NCI-H2107 treated with DMSO at 0.1 percent for 48 hours (cell line): ENCODE measurements around the gene DPYD.

Experiments
- DNase-seq: peaks from one replicate; lab custom pipeline; 2025; ENCODE audit not compliant: unreplicated experiment; lab: John Stamatoyannopoulos, UW

The DPYD gene

GRCh38 chr1:97721221-97721620 lies 199.6 kb downstream of the DPYD start:
- DNase-seq: no peak

GRCh38 chr1:97712980-97713379 lies 207.9 kb downstream of the DPYD start:
- no peak for DNase-seq

DNA sequence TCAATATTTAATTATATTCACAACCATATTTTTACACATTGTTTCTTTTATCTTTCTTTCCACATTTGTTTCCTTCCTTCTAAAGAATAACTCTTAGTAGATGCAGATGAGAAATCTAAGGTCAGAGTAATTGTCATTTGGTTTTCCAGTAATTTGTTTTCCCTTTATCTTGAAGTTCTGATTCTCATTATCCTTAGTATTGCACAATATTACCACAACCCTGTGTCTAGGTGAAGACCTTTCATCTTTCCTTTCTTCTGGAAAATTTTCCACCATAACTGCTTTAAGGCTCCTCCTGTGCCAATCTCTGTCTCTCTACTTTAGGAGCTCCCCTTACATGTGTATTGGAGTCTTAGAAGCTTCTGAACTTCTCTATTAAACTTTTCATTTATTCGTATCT lies 209.0 kb downstream of the DPYD start:
- DNase-seq: no peak

DNA sequence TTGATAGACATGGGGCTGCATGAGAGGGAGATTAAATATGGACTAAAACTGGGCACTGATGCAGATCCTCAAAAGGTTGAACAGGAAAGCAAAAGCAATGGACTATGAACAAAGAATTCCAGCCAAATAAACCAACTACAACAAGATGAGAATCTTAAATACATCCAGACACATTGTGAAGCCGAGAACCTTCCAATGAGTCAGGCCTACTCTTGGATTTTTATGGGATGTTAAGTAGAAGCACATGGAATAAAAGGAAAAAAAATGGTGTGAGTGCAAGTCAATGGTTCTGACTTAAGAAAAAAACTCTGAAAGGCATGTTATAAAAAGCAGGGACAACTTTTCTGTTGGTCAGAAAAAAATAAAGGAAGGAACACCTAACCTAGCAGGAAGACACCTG lies 227.2 kb downstream of the DPYD start:
- no peak for DNase-seq

DNA sequence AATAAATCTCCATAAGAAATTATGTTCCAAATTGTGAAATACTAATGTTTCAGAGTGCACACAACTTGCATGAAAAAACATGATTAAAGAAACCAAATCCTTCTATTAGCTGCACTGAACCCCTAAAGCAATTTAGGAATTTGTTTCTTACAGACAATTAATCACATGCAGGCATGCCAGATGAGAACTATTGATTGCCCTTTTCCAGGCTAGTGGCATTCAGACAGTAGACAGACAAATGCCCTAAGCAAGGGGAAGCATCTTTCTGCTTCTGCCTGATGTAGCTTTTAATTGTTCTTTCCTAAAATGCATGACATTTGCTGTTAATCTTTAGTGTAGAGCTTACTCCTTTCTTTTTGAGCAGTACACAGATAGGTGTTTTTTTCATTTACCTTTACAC lies 229.5 kb downstream of the DPYD start:
- DNase-seq: no peak

- DNase-seq: no peak
Measured at GRCh38 chr1:97685360-97685759, 235.5 kb downstream of the DPYD start.

- peak; percentile 75 for DNase-seq
Measured at GRCh38 chr1:97680894-97681293, 239.9 kb downstream of the DPYD start.

GRCh38 chr1:97680470-97680869 lies 240.4 kb downstream of the DPYD start:
- DNase-seq: no peak

DNA sequence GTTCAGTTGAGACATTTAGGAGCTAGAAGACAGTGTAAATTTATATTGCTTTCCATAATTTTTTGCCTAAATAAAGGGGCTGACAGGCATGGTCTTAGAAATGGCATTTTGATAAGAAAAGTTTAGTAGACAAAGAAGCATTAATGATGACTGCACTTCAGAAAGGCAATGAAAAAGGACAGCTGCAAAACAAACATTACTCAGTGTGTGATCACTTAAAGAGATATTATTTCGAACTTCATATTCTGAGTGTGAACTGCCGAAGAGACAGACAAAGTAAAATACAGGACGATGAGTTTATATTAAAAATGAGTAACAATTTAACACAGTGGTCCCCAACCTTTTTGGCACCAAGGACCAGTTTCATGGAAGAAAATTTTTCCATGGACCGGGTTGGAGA lies 243.1 kb downstream of the DPYD start:
- DNase-seq: no peak

DNA sequence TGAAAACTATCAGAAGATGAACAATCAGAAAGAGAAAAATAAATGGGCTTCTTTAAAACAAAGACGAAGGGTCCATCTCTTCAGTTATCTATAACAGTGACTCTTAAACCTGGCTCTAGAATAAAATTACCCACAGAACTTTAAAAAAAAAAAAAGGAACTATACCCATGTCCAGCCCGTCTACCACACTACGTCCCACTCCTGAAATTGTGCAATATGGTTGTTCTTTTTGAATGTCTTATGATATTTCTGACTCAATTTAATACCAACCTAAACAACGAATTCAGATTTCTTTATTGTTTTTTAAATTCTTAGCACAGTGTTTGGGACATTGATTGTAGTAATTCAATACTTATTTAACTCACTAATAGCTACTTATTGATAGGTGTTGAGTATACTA lies 246.3 kb downstream of the DPYD start:
- no peak for DNase-seq

DNA sequence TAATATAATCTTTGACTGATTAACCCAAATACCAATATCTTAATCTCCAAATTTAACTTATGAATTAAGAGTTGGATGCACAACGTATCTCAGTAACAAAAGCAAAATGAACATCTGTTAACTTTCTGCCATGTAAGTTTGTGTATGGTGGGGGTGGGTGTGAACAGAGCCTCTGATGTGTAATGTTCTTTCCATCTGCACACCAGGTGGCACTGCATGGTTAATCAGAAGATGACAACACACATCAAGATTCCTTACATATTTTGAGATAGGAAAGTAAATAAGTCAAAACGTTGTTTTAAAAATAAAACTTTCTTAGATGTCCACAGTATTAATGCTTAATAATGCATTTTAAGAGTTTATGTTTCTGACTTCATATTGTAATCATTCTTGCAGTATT lies 251.9 kb downstream of the DPYD start:
- DNase-seq: no peak

- no peak for DNase-seq
Measured at GRCh38 chr1:97660431-97661105, 260.3 kb downstream of the DPYD start.

GRCh38 chr1:97654876-97655585 lies 265.8 kb downstream of the DPYD start:
- no peak for DNase-seq

DNA sequence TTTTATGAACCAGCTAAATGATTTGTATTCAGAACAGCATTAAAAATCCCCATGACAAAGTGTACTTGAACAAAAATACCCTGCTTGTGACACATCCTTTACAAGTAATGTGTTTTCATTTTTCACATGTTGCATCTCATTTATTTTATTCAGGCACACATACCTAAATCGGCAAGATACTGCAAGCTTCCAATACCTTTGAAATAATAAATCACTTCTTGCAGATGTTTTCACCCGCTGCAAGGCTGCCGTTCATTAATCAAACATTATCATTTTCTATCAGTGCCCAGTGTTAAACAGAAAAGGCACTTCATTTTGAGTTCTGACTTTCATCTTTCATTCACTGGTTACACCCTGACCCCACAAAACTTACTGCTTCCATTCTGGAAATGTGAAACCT lies 269.6 kb downstream of the DPYD start:
- no peak for DNase-seq

GRCh38 chr1:97649591-97649990 lies 271.2 kb downstream of the DPYD start:
- DNase-seq: no peak

- no peak for DNase-seq
Measured at GRCh38 chr1:97647776-97648175, 273.1 kb downstream of the DPYD start.

GRCh38 chr1:97646071-97646470 lies 274.8 kb downstream of the DPYD start:
- no peak for DNase-seq

GRCh38 chr1:97640677-97641076 lies 280.2 kb downstream of the DPYD start:
- DNase-seq: no peak

GRCh38 chr1:97636941-97637340 lies 283.9 kb downstream of the DPYD start:
- no peak for DNase-seq

- no peak for DNase-seq
Measured at GRCh38 chr1:97634758-97635157, 286.1 kb downstream of the DPYD start.

- DNase-seq: no peak
Measured at GRCh38 chr1:97632776-97633175, 288.1 kb downstream of the DPYD start.

GRCh38 chr1:97632075-97632474 lies 288.8 kb downstream of the DPYD start:
- no peak for DNase-seq

- peak; percentile 37 for DNase-seq
Measured at GRCh38 chr1:97630948-97631347, 289.9 kb downstream of the DPYD start.
